GM10248 (cell line): ENCODE measurements around the gene ISG20L2.
A peak's percentile ranks its signal among the peaks of the same experiment; 100 is the strongest.

Experiments used
- CTCF ChIA-PET: fragments of 300-600 bp; sonication (Branson Sonifier 250); formaldehyde crosslinking; extraction: SDS; loops from one replicate; lab custom pipeline; 2021; ENCODE audit warnings: antibody characterized with exemption; lab: Yijun Ruan, JAX
- POLR2A ChIA-PET: fragments of 350-650 bp; sonication (Branson Sonifier 250); formaldehyde crosslinking; extraction: SDS; loops from one replicate; lab custom pipeline; 2020; ENCODE audit warnings: antibody characterized with exemption; lab: Yijun Ruan, JAX
- DNase-seq: peaks from one replicate; pipeline ENCODE4 v3.0.0; 2012; ENCODE audit errors: extremely low spot score
- TF ChIP-seq, protein P1 (sequence below): IDR thresholded peaks from 2 replicates; pipeline ENCODE4 v1.5.1; 2012; ENCODE audit warnings: mild to moderate bottlenecking, low read depth; ENCODE audit errors: extremely low read depth, missing control alignments, control extremely low read depth

Gene ISG20L2

DNA sequence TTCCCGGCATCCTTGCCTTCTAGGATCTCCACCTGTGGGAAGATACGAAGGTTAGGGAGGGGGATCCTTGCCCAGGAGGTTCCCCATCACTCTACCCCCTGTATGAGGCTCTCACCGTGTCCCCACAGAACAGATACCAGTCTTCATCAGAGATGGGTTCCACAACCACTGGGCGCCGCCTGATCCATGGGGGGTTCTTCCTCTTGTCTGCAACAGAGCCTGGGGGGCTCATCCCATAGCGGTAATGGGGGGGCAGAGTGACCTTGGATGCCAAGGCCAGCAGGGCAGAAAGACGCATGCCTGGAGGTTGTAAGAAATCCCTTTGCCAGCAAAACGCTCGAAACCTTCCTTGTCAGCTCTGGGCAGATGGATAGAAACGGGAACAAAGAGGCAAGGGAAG lies 9.8 kb upstream of the ISG20L2 start:
- POLR2A ChIA-PET, result no interaction called here

DNA sequence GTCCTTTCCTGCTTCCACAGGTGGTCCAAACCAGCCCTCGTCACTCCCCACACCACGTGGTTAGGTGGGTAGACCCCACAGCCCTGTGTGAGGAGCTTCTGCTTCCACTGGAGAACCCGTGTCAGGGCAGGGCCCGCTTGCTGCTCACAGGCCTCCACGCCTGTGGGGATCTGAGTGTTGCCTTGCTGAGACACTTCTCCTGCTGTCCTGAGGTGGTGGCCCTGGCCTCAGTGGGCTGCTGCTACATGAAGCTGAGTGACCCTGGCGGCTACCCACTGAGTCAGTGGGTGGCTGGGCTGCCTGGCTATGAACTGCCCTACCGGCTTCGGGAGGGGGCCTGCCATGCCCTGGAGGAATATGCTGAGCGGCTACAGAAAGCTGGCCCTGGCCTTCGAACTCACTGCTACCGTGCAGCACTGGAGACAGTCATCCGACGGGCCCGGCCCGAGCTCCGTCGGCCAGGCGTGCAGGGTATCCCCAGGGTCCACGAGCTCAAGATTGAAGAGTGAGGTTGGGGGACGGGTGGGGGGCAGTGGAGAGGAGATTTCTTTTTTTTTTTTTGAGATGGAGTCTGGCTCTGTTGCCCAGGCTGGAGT lies 5.5 kb upstream of the ISG20L2 start:
- TF ChIP-seq, protein P1, sequence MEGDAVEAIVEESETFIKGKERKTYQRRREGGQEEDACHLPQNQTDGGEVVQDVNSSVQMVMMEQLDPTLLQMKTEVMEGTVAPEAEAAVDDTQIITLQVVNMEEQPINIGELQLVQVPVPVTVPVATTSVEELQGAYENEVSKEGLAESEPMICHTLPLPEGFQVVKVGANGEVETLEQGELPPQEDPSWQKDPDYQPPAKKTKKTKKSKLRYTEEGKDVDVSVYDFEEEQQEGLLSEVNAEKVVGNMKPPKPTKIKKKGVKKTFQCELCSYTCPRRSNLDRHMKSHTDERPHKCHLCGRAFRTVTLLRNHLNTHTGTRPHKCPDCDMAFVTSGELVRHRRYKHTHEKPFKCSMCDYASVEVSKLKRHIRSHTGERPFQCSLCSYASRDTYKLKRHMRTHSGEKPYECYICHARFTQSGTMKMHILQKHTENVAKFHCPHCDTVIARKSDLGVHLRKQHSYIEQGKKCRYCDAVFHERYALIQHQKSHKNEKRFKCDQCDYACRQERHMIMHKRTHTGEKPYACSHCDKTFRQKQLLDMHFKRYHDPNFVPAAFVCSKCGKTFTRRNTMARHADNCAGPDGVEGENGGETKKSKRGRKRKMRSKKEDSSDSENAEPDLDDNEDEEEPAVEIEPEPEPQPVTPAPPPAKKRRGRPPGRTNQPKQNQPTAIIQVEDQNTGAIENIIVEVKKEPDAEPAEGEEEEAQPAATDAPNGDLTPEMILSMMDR, result no peak
- CTCF ChIA-PET, result interaction anchor here (0.9 to 4.6 kb wide), 3 partner anchors 8 to 28 kb away, joined by 3 to 24 read pairs (median 3); partner anchors contain the start of gene CRABP2
- POLR2A ChIA-PET, result interaction anchor here (0.5 to 0.6 kb wide), 3 partner anchors 8 to 128 kb away, joined by 4 to 6 read pairs (median 5); no protein-coding TSS in a partner anchor
- no peak for DNase-seq

More for the DNA sequence above, 9.8 kb upstream of the ISG20L2 start:
- CTCF ChIA-PET, result interaction anchor here (1.5 to 5.3 kb wide), 2 partner anchors 11 to 49 kb away, joined by 5 to 64 read pairs; partner anchors contain the start of genes ISG20L2 and METTL25B
- no peak for DNase-seq
- TF ChIP-seq, protein P1, result no peak

- ChIA-PET CTCF (interaction anchor here (0.8 to 8.2 kb wide), 21 partner anchors 8 to 163 kb away, joined by 3 to 345 read pairs (median 18); partner anchors contain the start of genes CRABP2, HAPLN2, HDGF and INSRR), POLR2A (interaction anchor here (0.5 to 2.0 kb wide), 6 partner anchors 12 to 132 kb away, joined by 4 to 11 read pairs (median 4); partner anchors contain the start of gene MRPL24)
- TF ChIP-seq, protein P1, result no peak
- DNase-seq, result peak; percentile 83
Measured at GRCh38 chr1:156727926-156728598, 504 bp downstream of the ISG20L2 start, which contains the start of gene METTL25B. Gene METTL25B (plus strand): TSS chr1:156728469. CDS start chr1:156729105, 636 bp downstream.

DNA sequence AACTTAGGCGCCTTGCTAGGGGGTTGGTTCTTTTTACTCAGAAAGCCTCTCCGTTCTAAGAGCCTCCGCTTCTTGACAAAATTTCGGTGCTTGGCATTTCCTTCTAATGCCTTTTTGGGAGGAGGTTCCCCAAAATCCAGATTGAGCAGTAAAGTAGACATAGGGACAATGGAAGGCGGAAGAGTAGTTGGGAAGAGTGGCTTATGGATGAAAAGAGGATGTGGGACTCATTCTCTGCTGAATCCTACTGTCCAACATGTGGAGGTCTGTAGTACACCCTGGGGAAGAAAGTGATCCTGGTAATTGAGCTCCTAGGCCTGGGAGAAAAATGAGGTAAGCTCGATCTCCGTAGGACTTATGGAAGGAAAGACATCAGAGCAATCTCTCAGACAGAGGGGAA lies 1.1 kb downstream of the ISG20L2 start:
- POLR2A ChIA-PET, result interaction anchor here (1.6 to 2.0 kb wide), 2 partner anchors 13 to 132 kb away, joined by 6 to 11 read pairs; partner anchors contain the start of gene MRPL24
- TF ChIP-seq, protein P1, result no peak

GRCh38 chr1:156726549-156727226 lies 1.9 kb downstream of the ISG20L2 start:
- ChIA-PET CTCF (interaction anchor here (0.7 to 8.2 kb wide), 78 partner anchors 9 to 307 kb away, joined by 3 to 345 read pairs (median 6); partner anchors contain the start of genes BCAN, CRABP2, GPATCH4 and HAPLN2), POLR2A (interaction anchor here (0.5 to 1.7 kb wide), 5 partner anchors 7 to 109 kb away, joined by 3 to 6 read pairs (median 4); partner anchors contain the start of gene HDGF)
- peak; percentile 70 for DNase-seq
- TF ChIP-seq, protein P1, result peak; percentile 70

More for the DNA sequence above, 1.1 kb downstream of the ISG20L2 start:
- no peak for DNase-seq
- CTCF ChIA-PET, result interaction anchor here (0.8 to 8.2 kb wide), 31 partner anchors 9 to 163 kb away, joined by 3 to 345 read pairs (median 16); partner anchors contain the start of genes BCAN, CRABP2, HAPLN2 and HDGF
